ENCODE data around the gene RXRA. TPM values are rescaled to one million over a fixed set of nuclear protein-coding genes. Genes with fewer than 3 reads are reported as not detected.

Gene RXRA
- total and polyA plus RNA-seq, 2 of the 13 experiments (the other 11 are each of a cell fraction or from before 2014, with no cell fraction given) = 18.9 to 29.2 TPM

GRCh38 chr9:134335061-134335460, 8.8 kb downstream of the RXRA start:
- peak overlapping the region; percentile 65 for H3K27ac ChIP-seq (ENCODE audit: extremely low read length, insufficient read depth, low read length)
- H3K9ac ChIP-seq (ENCODE audit: insufficient read depth, low read depth, low read length) = 0 out of 2 replicates have a peak overlapping the region, but pooled peaks have one; percentile 30
- peaks cover 99% of the 10 kb centered on the region for H3K79me2 ChIP-seq (ENCODE audit: insufficient read depth, low read length)
- H3K27me3 ChIP-seq (ENCODE audit: control insufficient read depth in 1 of 2, insufficient read depth in 2 of 2, low read length in 2 of 2) = no peaks in the 10 kb centered on the region
- no peak for TF ChIP-seq TMF1 (CRISPR knock-in tag; IDR thresholded peaks at IDR 0.05; ENCODE audit: low read depth)
- TF ChIP-seq ZNF709 (CRISPR knock-in tag; IDR thresholded peaks at IDR 0.05) = 0 out of 2 replicates have a peak, but pooled peaks have one; percentile 2
- TF ChIP-seq ZNF34 (CRISPR knock-in tag; IDR thresholded peaks at IDR 0.05; ENCODE audit: borderline replicate concordance) = 0 out of 2 replicates have a peak, but pooled peaks have one; percentile 10
- intact Hi-C loops (cut with micrococcal nuclease; ENCODE audit: unreplicated experiment) = no loop called here
- H3K4me3 ChIP-seq (replicated peaks in 1 of 3; ENCODE audit: insufficient read depth in 1 of 3, low read depth in 2 of 3, low read length in 3 of 3) = peak overlapping the region in 1 of 3 experiments; percentile 19; a peak in 1 of 6 replicates
- DNase-seq (ENCODE audit: low spot score) (no peak), FAIRE-seq (no peak), ATAC-seq (no peak)
- H2AFZ ChIP-seq (ENCODE audit: low read length) = no peak overlapping the region
- H3K36me3 ChIP-seq (replicated peaks in 1 of 2; ENCODE audit: control insufficient read depth in 1 of 2, insufficient read depth in 2 of 2, low read length in 2 of 2) = peaks cover 0 to 5% of the 10 kb centered on the region in 2 experiments; a peak in 2 of 5 replicates
- BruUV-seq (replicated peaks) = no TSS peak
- H3K9me3 ChIP-seq (ENCODE audit: low read length) = no peaks in the 10 kb centered on the region
- CTCF ChIA-PET (ENCODE audit: low intra/inter-chr PET ratio, low total read pairs) = no interaction called here
- in situ Hi-C loops (cut with HindIII; ENCODE audit: extremely low pct_ligation_motif_present, low pct_unique_long_range_greater_than_20kb) = loop anchor here (10.0 kb wide), 1 partner anchor 270 kb away; the partner anchor contains the start of gene BRD3
- H4K20me1 ChIP-seq (ENCODE audit: insufficient read depth, low read length) = peaks cover 93% of the 10 kb centered on the region
- peaks cover 100% of the 10 kb centered on the region for H3K4me1 ChIP-seq (ENCODE audit: insufficient read depth, low read length)
- POLR2A ChIA-PET = interaction anchor here (1.4 kb wide), 1 partner anchor 15 kb away, joined by 4 read pairs; no protein-coding TSS in a partner anchor
- 93% methylated on average over 2 of the region's 2 CpGs for WGBS (ENCODE audit: low lambda C conversion rate)
- H3K4me2 ChIP-seq (ENCODE audit: low read depth, low read length) = peak overlapping the region; percentile 48

DNA sequence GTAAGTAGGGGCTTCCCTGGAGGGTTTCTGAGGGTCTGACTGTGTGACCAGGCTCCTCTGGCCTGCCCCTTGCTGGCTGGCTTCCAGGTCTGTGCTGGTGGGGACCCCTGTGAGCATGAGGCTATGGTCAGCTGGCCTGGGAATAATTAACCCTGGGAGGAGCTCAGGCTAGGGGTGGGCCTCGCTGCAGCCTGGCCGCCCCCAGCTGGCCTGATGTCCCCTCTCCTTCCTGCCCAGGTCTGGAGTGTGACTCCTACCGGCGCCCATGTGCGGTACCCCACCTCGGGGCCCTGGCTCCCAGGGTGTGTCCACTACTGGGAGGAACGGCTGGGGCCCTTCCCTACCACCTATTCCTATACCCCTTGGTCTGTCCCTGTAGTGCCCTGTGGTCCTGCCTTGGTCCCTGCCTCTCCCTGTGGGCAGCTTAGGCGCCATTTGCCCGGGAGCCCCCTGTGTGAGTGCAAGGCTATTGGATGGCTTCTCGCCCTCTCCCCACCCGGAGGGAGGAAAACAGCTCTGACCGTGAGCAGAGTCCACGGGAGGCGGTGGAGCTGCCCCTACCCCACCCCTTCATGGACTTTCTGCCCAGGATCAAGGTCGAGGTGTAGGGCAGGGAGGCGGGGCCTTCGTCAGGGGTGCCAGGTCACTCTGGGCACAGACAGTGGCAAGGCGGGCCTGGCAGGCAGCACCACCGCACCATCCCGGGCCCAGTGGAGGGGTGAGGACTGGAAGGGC, 9.4 kb downstream of the RXRA start:
- DNase-seq (ENCODE audit: low spot score) (no peak), ATAC-seq (peak; percentile 11; the same call in 2 of the 3 replicates), FAIRE-seq (no peak)
- ChIA-PET CTCF (ENCODE audit: low intra/inter-chr PET ratio, low total read pairs) (no interaction called here), POLR2A (interaction anchor here (1.0 to 1.4 kb wide), 2 partner anchors 15 to 29 kb away, joined by 4 read pairs; no protein-coding TSS in a partner anchor)
- 59% methylated on average over 5 of the region's 20 CpGs for WGBS (ENCODE audit: low lambda C conversion rate)
- Histone ChIP-seq H2AFZ (ENCODE audit: low read length) (no peak overlapping the region), H3K4me1 (ENCODE audit: insufficient read depth, low read length) (peaks cover 94% of the 10 kb centered on the region), H3K27me3 (ENCODE audit: control insufficient read depth in 1 of 2, insufficient read depth in 2 of 2, low read length in 2 of 2) (no peaks in the 10 kb centered on the region), H3K4me3 (replicated peaks in 1 of 3; ENCODE audit: insufficient read depth in 1 of 3, low read depth in 2 of 3, low read length in 3 of 3) (peak overlapping the region in 1 of 3 experiments; percentile 19; a peak in 1 of 6 replicates), H3K4me2 (ENCODE audit: low read depth, low read length) (peak overlapping the region; percentile 48), H3K9me3 (ENCODE audit: low read length) (no peaks in the 10 kb centered on the region), H3K79me2 (ENCODE audit: insufficient read depth, low read length) (peaks cover 99% of the 10 kb centered on the region), H3K27ac (ENCODE audit: extremely low read length, insufficient read depth, low read length) (peak overlapping the region; percentile 65), H3K9ac (ENCODE audit: insufficient read depth, low read depth, low read length) (0 out of 2 replicates have a peak overlapping the region, but pooled peaks have one; percentile 30), H3K36me3 (replicated peaks in 1 of 2; ENCODE audit: control insufficient read depth in 1 of 2, insufficient read depth in 2 of 2, low read length in 2 of 2) (peaks cover 3 to 5% of the 10 kb centered on the region in 2 experiments; a peak in 2 of 5 replicates), H4K20me1 (ENCODE audit: insufficient read depth, low read length) (peaks cover 97% of the 10 kb centered on the region)
- BruUV-seq (replicated peaks) = no TSS peak
- in situ Hi-C loops (cut with HindIII; ENCODE audit: extremely low pct_ligation_motif_present, low pct_unique_long_range_greater_than_20kb) (loop anchor here (10.0 kb wide), 1 partner anchor 271 kb away; the partner anchor contains the start of gene BRD3), intact Hi-C loops (cut with micrococcal nuclease; ENCODE audit: unreplicated experiment) (no loop called here)
- TF ChIP-seq ZMYM2 (CRISPR knock-in tag; IDR thresholded peaks at IDR 0.05) = peak; percentile 86
- no peak for TF ChIP-seq ZNF484 (CRISPR knock-in tag; IDR thresholded peaks at IDR 0.05; ENCODE audit: borderline replicate concordance, low read depth)
- no peak for TF ChIP-seq NFYC (CRISPR knock-in tag; IDR thresholded peaks at IDR 0.05)
- no peak for TF ChIP-seq SOX6 (IDR thresholded peaks at IDR 0.05)
- peak; percentile 54 for TF ChIP-seq SOX6 (CRISPR knock-in tag; IDR thresholded peaks at IDR 0.05)
- TF ChIP-seq, protein P1, sequence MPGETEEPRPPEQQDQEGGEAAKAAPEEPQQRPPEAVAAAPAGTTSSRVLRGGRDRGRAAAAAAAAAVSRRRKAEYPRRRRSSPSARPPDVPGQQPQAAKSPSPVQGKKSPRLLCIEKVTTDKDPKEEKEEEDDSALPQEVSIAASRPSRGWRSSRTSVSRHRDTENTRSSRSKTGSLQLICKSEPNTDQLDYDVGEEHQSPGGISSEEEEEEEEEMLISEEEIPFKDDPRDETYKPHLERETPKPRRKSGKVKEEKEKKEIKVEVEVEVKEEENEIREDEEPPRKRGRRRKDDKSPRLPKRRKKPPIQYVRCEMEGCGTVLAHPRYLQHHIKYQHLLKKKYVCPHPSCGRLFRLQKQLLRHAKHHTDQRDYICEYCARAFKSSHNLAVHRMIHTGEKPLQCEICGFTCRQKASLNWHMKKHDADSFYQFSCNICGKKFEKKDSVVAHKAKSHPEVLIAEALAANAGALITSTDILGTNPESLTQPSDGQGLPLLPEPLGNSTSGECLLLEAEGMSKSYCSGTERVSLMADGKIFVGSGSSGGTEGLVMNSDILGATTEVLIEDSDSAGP (CRISPR knock-in tag; IDR thresholded peaks at IDR 0.05; ENCODE audit: borderline replicate concordance) = peak; percentile 29; the same call in 1 of the 2 replicates
- no peak for TF ChIP-seq ZNF333 (CRISPR knock-in tag; IDR thresholded peaks at IDR 0.05; ENCODE audit: borderline replicate concordance)
- TF ChIP-seq MYC (CRISPR knock-in tag; IDR thresholded peaks at IDR 0.05; ENCODE audit: borderline replicate concordance) = peak; percentile 34; the same call in 1 of the 2 replicates
- no peak for TF ChIP-seq NONO (IDR thresholded peaks at IDR 0.05)
- TF ChIP-seq NONO (CRISPR knock-in tag; conservative IDR thresholded peaks at IDR 0.05) = peak; percentile 58; the same call in 1 of the 2 replicates
